Body of pancreas (tissue), 4 donors: Measurements from ENCODE around the gene CACNA2D4.
A peak's percentile ranks its signal among the peaks of the same experiment; 100 is the strongest.

Experiments
- POLR2A ChIP-seq, 3 donors: fragments of 450-650 bp; IDR thresholded peaks; one replicate each; pipeline ENCODE4 v1.6.1; 2016; ENCODE audit warnings: antibody characterized with exemption in 3 of 3, mild to moderate bottlenecking in 2 of 3
- TF ChIP-seq, protein P1 (sequence below), 7 experiments: fragments of 450-650 bp in 4 of 7; fragments of 200-600 bp in 3 of 7; sonication (generic) in 3 of 7; IDR thresholded peaks; one replicate each; pipeline ENCODE4 v1.5.1; 2016 to 2019; ENCODE audit warnings: antibody characterized with exemption in 7 of 7

DNA sequence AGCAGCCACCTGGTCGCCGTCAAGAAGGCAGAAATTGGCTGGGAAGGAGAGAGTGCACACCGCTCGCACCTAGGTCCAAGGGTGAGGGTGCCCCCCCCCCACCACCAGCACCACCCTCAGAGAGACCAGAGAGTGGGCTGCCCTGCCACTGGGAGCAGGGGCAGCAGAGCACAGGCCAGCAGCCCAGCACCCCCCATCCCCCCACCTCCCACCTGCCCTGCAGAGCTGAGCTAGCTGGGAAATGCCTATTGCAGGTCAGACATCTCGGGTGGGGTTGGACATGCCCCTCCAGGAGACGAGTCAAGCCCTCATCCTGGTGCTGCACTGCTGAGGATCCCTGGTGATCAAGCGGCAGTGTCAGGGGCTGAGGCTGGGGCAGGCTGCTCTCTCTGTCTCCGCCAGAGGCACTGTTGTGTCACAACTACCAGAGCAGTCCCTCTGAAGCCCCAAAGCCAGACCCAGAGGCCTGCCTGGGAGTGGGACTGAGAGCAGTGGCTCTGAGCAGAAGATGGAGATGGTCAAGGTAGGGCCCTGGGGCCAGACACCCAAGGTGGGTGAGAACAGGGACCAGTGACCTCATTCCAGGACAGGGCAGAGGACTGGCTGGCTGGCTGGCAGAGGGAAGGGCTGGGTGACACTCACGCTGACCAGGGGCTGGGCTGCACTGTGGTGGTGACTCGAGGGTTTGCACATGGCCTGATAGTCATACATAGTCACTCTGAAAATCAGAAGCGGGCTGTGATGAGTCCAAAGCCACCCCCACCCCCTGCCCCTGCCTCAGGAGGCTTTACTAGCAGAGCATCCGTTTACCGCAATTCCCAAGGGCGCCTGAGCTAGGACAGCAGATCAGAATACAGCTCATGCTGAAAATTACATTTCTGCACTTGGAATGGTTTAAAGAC, 117.8 kb downstream of the CACNA2D4 start:
- TF ChIP-seq, protein P1, sequence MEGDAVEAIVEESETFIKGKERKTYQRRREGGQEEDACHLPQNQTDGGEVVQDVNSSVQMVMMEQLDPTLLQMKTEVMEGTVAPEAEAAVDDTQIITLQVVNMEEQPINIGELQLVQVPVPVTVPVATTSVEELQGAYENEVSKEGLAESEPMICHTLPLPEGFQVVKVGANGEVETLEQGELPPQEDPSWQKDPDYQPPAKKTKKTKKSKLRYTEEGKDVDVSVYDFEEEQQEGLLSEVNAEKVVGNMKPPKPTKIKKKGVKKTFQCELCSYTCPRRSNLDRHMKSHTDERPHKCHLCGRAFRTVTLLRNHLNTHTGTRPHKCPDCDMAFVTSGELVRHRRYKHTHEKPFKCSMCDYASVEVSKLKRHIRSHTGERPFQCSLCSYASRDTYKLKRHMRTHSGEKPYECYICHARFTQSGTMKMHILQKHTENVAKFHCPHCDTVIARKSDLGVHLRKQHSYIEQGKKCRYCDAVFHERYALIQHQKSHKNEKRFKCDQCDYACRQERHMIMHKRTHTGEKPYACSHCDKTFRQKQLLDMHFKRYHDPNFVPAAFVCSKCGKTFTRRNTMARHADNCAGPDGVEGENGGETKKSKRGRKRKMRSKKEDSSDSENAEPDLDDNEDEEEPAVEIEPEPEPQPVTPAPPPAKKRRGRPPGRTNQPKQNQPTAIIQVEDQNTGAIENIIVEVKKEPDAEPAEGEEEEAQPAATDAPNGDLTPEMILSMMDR (IDR thresholded peaks at IDR 0.05), result peak in 3 of 7 experiments; percentile 43 to 62 (median 48)
- no peak for TF ChIP-seq POLR2A (IDR thresholded peaks at IDR 0.05)
